SKM-1 (cell line): ENCODE data around the gene PCBP2.
"Not testable (repeated sequence)": the region's sequence is repeated elsewhere in the genome, so short reads cannot be mapped to it uniquely, and the experiment has no call there.

Experiments used
- DNase-seq: peaks from one replicate; lab custom pipeline; 2025; ENCODE audit not compliant: unreplicated experiment; lab: John Stamatoyannopoulos, UW

The PCBP2 gene

DNA sequence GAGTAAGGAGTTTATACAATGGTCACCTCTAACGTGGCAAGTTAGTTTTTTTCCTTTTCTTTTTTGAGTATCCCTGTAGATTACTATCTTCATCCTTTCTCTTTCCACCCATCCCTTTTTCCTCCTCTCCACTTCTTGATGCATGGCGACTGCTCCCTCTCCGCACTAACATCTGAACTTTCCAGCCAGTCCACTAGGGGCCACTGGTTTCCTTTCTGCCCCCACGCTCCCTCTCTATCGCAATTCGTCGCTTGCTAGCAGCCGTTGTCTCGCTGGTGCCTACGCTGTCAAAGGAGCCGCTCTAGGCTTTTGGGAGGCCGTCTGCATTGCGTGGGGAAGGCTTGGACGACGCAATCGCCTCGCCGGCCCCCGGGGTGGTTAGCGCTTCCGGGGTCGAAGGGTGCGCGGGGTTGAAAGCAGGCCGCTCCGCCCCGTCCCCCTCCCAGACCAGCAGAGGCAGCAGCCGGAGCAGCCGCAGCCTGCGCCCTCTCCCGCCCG lies at the start of gene PCBP2:
Gene PCBP2 (plus strand): TSS at position 442 of the 498 bp plus-strand sequence. CDS start 2,699 bp downstream, outside the sequence.
- DNase-seq: peak; percentile 82

DNA sequence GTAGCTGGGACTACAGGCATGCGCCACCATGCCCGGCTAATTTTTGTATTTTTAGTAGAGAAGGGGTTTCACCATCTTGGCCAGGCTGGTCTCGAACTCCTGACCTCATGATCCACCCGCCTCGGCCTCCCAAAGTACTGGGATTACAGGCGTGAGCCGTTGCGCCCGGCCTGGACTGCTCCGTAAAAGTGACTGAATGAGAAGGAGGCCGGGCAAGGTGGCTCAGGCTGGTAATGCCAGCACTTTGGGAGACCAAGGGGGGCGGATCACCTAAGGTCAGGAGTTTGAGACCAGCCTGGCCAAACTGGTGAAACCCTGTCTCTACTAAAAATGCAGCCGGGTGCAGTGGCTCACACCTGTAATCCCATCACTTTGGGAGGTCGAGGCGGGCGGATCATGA lies 49.6 kb upstream of the PCBP2 start:
- DNase-seq: not testable (repeated sequence)

DNA sequence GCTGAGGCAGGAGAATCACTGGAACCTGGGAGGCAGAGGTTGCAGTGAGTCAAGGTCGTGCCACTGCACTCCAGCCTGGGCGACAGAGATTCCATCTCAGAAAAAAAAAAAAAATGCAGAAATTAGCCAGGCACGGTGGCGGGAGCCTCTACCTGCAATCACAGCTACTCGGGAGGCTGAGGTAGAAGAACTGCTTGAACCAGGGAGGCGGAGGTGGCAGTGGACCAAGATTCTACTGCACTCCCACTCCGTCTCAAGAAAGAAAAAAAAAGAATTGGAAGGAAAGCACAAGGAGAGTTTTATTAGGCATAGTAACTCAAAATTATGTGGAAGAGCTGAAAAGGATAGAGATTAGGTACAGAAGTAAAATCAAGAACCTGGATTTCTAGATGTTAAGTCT lies 49.0 kb upstream of the PCBP2 start:
- no peak for DNase-seq

DNA sequence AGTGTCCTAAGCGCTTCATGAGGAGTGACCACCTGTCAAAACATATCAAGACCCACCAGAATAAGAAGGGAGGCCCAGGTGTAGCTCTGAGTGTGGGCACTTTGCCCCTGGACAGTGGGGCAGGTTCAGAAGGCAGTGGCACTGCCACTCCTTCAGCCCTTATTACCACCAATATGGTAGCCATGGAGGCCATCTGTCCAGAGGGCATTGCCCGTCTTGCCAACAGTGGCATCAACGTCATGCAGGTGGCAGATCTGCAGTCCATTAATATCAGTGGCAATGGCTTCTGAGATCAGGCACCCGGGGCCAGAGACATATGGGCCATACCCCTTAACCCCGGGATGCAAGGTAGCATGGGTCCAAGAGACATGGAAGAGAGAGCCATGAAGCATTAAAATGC lies 41.0 kb upstream of the PCBP2 start:
- DNase-seq: no peak

DNA sequence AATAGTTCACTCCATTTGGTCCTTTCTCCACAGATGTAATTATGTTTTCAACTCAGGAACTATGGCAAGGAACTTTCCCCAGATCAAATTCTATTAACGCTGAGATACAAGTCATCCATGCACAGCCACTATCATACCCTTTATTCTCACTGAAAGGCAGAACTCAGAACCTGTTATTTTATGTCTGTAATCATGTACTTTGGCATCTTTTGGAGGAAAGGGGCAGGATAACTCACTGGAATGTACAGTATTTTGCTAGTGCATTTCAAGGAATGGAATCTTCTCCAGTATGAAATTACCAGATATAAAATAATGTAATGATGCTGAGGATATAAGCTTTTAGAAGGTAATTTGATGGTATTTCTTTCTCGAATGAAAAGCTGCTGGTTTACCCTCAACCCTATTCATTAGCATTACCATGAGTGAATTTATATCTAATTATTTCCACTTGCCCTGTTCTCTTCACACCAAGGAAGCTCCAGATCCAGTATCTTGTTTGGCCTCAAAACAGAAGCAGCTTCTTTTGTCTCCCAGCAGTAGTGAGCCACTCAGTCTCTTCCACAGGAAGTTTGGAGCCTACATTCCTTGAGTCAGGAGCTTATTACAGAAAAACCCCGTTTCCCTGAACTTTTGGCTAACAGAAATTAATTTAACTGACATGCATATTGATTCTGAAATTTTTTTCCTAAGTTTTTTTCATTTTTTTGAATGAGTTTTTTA lies 38.3 kb upstream of the PCBP2 start:
- no peak for DNase-seq

DNA sequence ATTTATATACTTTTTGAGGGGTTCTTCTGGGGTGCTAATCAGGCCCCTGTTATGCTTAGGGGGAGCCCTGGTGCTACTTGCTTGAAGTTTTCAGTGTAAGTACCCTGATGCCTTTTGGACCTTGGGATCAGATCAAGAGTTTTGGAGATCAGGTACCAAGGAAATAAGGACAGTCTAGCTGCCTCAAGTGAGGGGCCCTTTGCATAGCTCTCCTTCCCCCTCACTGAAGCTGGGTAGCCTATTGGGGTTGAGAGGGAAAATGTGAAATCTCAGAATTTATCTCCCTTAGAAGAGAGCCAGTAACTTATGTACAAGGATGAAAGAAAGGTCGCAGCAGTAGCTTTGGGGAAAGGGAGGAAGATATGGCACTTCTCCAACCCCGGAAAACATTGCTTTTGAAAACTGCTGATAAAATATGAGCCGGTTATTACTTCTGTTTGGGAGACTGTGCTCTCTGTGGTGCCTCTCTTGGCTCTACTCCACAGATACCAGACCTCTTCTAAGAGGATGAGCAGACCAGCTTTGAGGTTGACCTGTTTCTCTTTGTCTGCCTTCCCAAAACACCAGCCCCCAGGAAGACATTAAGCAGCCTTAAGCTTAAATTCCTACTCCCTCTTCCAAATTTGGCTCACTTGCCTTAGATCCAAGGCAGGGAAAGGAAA lies 37.0 kb upstream of the PCBP2 start:
- DNase-seq: no peak

DNA sequence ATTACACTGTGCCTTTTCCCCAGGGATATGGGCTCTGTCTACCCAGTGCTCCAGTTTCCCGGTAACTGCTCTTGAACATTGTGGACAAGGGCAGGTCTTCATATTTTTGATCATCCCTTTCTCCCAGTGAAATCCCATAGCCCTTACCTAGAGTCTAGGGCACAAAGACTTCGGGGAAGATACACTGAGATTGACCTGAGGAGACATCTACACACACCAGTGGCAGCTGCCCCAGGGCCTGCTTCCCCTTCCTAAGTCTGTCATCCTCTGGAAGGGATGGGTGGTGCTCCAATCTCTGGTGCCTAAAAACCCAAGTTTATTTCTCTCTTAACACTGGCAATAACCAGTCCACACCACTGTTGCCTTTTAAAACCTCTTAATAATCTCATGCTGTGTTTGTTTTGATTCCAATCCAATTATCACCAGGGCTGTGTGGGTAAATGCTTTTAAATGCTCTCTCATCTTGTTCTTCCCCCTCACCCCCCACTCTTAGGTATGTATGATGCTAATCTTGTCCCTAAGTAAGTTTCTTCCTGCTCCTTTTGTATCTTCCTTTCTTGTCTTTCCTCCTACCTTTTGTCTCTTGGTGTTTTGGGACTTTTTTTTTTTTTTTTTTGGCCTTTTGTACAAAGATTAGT lies 36.0 kb upstream of the PCBP2 start:
- DNase-seq: not testable (repeated sequence)

DNA sequence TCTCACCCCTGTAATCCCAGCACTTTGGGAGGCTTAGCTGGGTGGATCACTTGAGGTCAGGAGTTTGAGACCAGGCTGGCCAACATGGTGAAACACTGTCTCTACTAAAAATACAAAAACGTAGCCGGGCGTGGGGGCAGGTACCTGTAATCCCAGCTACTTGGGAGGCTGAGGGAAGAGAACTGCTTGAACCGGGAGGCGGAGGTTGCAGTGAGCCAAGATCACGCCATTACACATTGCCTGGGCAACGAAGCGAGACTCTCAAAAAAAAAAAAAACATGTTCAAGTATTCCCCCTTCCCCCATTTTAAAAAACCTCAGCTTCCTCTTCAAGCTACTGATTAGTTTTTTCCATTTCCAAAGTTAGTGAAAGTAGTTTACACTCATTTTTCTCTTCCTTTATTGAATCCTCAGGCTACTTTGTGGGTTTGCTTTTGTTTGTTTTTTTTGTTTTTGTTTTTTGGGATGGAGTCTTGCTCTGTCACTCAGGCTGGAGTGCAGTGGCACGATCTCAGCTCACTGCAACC lies 34.5 kb upstream of the PCBP2 start:
- peak; percentile 28 for DNase-seq

DNA sequence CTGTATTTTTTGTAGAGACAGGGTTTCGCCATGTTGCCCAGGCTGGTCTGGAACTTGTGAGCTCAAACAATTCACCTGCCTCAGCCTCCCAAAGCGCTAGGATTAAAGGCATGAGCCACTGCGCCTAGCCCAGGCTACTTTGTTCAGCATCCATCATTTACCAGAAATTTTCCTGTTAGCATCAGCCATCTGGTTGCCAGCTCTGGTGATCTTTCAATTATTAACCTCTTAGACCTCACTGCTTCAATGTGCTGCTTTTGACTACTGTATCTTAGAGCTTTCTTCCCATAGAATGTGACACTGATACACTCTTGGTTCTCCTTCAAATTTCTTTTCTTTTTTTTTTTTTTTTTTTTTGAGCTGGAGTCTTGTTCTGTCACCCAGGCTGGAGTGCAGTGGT lies 33.7 kb upstream of the PCBP2 start:
- DNase-seq: no peak

DNA sequence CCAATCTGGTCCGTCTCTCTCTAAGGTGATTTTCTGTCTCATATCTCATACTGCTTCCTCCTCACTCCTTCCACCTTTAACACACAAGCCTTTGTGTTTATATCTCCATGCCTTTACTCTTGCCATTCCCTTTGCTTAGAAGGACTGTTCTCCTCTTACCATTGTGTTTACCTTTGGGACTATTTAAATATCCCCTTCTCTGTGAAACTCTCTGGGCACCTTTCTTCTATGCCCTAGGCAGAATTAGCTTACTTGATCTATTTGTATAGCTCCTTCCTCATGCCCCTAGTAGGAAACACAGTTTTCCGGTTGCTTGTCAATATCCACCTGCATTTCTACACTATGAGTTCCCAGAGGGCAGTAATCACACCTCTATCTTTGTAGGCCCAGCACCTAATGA lies 32.1 kb upstream of the PCBP2 start:
- DNase-seq: no peak

DNA sequence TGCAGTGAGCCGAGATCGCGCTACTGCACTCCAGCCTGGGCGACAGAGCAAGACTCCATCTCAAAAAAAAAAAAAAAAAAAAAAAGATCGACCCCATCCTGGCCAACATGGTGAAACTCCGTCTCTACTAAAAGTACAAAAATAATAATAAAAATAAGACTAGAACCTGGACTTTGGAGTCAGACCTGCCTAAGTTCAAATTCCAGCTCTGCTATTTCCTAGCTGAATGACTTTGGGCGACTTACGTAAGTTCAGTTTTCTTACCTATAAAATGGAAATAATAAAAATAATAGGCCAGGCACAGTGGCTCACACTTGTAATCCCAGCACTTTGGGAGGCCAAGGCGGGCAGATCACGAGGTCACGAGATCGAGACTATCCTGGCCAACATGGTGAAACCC lies 29.7 kb upstream of the PCBP2 start:
- not testable (repeated sequence) for DNase-seq

DNA sequence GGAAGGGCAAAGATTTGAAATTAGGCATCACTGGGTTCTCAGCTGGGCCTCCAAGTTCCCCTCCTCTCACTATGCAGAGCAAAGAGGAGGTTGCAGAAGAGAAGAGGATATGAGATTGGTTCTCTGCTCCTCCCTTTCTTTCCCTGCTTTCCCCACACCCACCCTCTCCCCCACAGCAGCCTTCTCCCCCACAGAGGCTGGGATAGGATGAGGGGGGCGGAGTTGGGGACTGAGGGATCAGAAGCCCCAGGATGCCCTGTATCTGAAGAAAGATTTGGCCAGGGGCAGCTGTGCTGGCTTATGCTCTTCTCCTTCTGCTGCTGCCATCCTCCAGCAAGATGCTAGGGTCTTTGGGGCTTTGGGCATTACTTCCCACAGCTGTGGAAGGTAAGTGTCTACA lies 28.3 kb upstream of the PCBP2 start, which contains the start of gene AMHR2:
Gene AMHR2 (plus strand): TSS at position 259 of the 400 bp plus-strand sequence. CDS start 80 bp downstream, at position 339.
- no peak for DNase-seq

DNA sequence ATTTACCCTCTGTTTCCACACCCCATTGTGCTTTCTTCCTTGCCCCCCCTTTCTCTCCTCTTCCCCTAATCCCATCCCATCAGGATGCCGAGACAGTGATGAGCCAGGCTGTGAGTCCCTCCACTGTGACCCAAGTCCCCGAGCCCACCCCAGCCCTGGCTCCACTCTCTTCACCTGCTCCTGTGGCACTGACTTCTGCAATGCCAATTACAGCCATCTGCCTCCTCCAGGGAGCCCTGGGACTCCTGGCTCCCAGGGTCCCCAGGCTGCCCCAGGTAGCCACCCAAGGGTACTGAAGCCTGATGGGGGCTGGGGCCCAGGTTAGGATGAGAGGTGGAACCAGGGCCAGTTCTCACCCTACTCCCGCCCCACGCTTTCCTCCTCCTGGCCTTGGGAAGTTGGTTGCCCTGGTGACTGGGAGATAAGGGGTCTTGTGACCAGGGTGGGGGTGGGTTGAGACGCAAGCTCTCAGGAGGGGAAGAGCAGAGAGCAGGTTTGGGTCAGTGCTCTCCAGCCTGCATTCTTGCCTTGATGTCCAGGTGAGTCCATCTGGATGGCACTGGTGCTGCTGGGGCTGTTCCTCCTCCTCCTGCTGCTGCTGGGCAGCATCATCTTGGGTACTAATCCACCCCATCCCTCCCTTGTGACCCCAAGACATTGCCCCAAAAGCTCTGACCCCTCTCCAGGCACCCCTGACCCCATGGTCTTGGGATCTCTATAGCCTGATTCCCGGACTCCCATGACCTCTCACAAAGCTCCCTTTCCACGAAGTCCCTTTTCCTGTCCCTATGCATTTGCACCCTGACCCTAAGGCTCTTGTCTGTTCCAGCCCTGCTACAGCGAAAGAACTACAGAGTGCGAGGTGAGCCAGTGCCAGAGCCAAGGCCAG lies 27.0 kb upstream of the PCBP2 start:
- no peak for DNase-seq

DNA sequence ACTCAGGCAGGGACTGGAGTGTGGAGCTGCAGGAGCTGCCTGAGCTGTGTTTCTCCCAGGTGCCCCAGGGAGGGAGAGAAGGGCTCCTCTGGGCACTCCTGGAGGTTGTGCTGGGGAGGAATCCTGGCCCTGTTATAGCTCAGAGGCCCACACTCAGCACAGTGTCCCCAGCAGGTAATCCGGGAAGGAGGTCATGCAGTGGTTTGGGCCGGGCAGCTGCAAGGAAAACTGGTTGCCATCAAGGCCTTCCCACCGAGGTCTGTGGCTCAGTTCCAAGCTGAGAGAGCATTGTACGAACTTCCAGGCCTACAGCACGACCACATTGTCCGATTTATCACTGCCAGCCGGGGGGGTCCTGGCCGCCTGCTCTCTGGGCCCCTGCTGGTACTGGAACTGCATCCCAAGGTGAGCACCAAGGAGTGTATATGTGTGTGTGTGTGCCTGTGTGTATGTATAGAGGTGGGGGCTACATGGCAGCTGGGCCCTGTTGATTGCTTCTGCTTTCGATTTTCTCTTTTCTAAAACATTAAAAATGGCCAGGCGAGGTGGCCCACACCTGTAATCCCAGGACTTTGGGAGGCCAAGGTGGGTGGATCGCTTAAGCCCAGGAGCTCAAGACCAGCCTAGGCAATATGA lies 26.3 kb upstream of the PCBP2 start:
- no peak for DNase-seq

DNA sequence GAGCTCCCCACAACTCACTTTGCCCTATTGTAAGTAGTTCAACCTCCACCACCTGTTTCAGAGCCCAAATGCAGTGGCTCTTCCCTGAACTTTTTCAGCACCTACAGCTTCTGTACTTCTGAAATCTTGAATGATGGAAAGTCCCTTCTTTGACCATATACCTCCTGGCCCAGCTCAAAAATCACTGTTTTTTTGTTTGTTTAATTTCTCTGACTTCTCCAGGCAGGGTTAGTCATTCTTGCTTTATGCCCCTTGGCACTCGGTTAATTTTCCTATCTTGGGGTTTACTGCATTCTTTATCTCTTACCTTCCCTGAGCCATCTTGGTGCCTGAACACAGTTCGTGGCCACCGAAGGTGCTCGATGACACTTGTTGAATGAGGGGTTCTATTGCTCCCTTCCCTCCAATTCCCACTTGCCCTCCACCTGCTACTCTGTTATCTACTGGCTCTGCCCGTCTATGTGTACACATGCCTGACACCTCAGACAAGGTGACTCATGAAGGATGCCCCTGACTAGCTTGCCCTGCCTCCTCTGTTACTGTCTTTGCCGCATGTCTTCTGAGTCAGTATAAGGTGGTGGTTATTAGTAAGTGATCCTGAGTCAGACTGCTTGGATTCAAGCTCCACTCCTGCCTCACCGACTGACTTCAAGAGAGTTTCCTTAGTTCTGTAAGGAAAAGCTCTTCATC lies 23.9 kb upstream of the PCBP2 start:
- DNase-seq: no peak

DNA sequence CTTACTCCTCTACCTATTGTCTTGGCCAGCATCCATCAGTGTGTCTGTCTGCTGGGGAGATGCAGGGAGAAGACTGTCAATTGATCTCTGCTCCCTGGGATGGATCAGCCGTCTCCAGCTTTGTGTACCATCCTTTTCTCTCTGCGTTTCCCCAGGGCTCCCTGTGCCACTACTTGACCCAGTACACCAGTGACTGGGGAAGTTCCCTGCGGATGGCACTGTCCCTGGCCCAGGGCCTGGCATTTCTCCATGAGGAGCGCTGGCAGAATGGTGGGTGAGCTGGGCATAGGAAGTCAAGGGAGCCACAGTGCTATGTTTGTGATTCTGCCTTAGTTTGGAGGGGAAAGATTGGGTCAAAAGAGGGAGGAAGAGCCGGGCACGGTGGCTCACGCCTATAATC lies 23.2 kb upstream of the PCBP2 start:
- DNase-seq: no peak

DNA sequence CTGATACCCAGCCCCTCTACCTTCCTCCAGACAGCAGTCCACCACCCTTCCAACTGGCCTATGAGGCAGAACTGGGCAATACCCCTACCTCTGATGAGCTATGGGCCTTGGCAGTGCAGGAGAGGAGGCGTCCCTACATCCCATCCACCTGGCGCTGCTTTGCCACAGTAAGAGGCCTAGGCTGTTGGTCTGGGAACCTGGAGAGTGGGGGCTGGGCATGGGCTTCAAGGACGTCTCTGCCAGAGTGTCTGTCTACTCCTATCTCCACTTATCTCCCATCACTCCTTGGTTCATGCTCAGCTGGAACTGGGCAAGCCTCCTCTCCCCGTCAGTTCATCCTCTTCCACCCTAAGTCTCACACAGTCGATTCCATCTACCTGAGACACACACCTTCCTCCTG lies 21.8 kb upstream of the PCBP2 start:
- DNase-seq: no peak

DNA sequence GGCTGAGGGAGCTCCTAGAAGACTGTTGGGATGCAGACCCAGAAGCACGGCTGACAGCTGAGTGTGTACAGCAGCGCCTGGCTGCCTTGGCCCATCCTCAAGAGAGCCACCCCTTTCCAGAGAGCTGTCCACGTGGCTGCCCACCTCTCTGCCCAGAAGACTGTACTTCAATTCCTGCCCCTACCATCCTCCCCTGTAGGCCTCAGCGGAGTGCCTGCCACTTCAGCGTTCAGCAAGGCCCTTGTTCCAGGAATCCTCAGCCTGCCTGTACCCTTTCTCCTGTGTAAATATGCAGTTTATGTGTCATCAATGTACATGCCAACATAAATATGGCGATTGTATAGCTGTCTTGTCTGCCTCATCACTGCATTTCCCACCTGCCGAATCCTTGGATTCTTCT lies 20.7 kb upstream of the PCBP2 start:
- DNase-seq: no peak

DNA sequence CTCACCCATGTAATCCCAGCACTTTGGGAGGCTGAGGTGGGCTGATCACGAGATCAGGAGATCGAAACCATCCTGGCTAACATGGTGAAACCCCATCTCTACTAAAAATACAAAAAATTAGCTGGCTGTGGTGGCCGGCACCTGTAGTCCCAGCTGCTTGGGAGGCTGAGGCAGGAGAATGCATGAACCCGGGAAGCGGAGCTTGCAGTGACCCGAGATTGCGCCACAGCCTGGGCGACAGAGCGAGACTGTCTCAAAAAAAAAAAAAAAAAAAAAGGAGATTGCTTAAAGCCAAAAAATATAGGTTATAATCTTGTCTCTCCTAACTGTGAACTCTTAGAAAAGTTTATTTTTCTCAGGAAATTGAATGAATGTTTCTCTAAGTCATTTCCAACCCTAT lies 16.6 kb upstream of the PCBP2 start:
- DNase-seq: not testable (repeated sequence)

DNA sequence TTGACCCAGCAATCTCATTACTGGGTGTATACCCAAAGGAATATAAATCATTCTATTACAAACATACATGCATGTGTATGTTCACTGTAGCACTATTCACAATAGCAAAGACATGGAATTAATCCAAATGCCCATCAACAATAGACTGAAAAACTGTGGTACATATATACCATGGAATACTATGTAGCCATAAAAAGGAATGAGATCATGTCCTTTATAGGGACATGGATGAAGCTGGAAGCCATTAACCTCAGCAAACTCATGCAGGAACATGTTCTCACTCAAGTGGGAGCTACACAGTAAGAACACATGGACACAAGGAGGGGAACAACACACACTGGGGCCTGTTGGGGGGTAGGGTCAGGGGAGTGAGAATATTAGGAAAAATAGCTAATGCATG lies 12.3 kb upstream of the PCBP2 start:
- DNase-seq: not testable (repeated sequence)
